ENCODE measurements around the gene SURF6. TPM values are rescaled to one million over a fixed set of nuclear protein-coding genes. Genes with fewer than 3 reads are reported as not detected.

Gene SURF6
- total RNA-seq, 1 experiment from 2014 or later, result 56.3 TPM

DNA sequence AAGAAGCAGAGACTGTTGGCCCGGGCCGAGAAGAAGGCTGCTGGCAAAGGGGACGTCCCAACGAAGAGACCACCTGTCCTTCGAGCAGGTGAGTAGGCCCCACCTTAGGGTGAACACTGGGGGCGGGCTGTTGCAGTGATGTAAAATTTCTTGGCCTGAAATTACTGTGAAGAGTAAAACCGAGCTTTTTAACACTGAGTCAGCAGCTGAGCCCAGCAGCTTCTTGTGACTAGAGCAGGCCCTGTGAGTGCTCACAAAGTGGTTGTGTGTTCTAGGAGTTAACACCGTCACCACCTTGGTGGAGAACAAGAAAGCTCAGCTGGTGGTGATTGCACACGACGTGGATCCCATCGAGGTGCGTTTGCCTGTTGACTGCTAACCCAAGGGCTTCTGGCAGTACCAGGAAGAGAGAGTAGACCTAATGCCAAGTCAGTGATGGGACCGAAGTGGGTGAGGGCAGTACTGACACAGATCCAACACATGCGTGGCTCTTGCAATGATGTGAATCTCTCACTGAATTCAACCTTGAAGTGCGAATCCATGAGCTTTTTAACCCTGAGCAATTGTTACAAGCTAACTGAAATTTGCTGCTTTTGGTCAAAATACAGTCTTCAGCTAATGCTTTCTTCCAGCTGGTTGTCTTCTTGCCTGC, 14.1 kb upstream of the SURF6 start:
- no peaks in the 10 kb centered on the region for H3K27me3 Mint-ChIP-seq (ENCODE audit: low read depth)
- no peak overlapping the region for H3K4ac ChIP-seq (ENCODE audit: low read depth, low read length)
- no peaks in the 10 kb centered on the region for H3K27me3 ChIP-seq (ENCODE audit: insufficient read depth, low read length)
- no peaks in the 10 kb centered on the region for H4K20me1 ChIP-seq (ENCODE audit: control insufficient read depth, insufficient read depth, insufficient read length)
- H2AFZ ChIP-seq (ENCODE audit: low read length), result no peak overlapping the region
- H2BK5ac ChIP-seq (ENCODE audit: insufficient read length, low read length), result no peak overlapping the region
- TF ChIP-seq, protein P1, sequence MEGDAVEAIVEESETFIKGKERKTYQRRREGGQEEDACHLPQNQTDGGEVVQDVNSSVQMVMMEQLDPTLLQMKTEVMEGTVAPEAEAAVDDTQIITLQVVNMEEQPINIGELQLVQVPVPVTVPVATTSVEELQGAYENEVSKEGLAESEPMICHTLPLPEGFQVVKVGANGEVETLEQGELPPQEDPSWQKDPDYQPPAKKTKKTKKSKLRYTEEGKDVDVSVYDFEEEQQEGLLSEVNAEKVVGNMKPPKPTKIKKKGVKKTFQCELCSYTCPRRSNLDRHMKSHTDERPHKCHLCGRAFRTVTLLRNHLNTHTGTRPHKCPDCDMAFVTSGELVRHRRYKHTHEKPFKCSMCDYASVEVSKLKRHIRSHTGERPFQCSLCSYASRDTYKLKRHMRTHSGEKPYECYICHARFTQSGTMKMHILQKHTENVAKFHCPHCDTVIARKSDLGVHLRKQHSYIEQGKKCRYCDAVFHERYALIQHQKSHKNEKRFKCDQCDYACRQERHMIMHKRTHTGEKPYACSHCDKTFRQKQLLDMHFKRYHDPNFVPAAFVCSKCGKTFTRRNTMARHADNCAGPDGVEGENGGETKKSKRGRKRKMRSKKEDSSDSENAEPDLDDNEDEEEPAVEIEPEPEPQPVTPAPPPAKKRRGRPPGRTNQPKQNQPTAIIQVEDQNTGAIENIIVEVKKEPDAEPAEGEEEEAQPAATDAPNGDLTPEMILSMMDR (conservative IDR thresholded peaks at IDR 0.05), result no peak
- no peak for DNase-seq
- H3K18ac ChIP-seq (ENCODE audit: insufficient read length, low read depth, low read length), result no peak overlapping the region
- no peaks in the 10 kb centered on the region for H3K9me3 ChIP-seq (ENCODE audit: control insufficient read depth, low read depth, low read length)
- no peak overlapping the region for H3K27ac ChIP-seq (ENCODE audit: insufficient read length, low read depth, low read length)
- H3K79me1 ChIP-seq (ENCODE audit: insufficient read depth, low read depth, low read length, poor library complexity, severe bottlenecking), result peaks cover 10% of the 10 kb centered on the region
- H2BK12ac ChIP-seq (ENCODE audit: insufficient read length, low read depth, low read length), result no peak overlapping the region
- H3K14ac ChIP-seq (ENCODE audit: insufficient read depth, low read length), result no peak overlapping the region
- H2BK15ac ChIP-seq (ENCODE audit: low read depth, low read length), result no peak overlapping the region
- peaks cover 5% of the 10 kb centered on the region for H3K23me2 ChIP-seq (ENCODE audit: insufficient read length, low read depth, low read length, poor library complexity, severe bottlenecking)
- H3K4me1 Mint-ChIP-seq, result peaks cover 24 to 35% of the 10 kb centered on the region in 2 experiments
- peak overlapping the region; percentile 95 to 99 for H3K4me3 Mint-ChIP-seq
- H3K23ac ChIP-seq (ENCODE audit: insufficient read length, low read depth, low read length), result no peak overlapping the region
- H3K56ac ChIP-seq (ENCODE audit: insufficient read length, low read depth, low read length), result no peak overlapping the region
- H3K79me2 ChIP-seq (ENCODE audit: insufficient read depth, low read length), result peaks cover 13% of the 10 kb centered on the region; the same call in 1 of the 2 replicates
- H2AK5ac ChIP-seq (ENCODE audit: insufficient read length, low read length), result no peak overlapping the region
- WGBS (ENCODE audit: extremely low coverage, insufficient read length, low lambda C conversion rate), result no CpG with 5 or more reads among the region's 15 CpGs
- peak overlapping the region; percentile 98 for H3K4me2 ChIP-seq (ENCODE audit: insufficient read depth, insufficient read length, low read length)
- no peaks in the 10 kb centered on the region; the same call in 1 of the 2 replicates for H3K4me1 ChIP-seq (ENCODE audit: insufficient read depth, low read length)
- H4K5ac ChIP-seq (ENCODE audit: insufficient read length, low read depth, low read length), result no peak overlapping the region
- H2BK120ac ChIP-seq (ENCODE audit: low read depth, low read length, poor library complexity, severe bottlenecking), result no peak overlapping the region
- H2BK20ac ChIP-seq (ENCODE audit: low read depth, low read length, poor library complexity, severe bottlenecking), result no peak overlapping the region
- H3K9me3 Mint-ChIP-seq, result peaks cover 0 to 3% of the 10 kb centered on the region in 2 experiments; a peak in 1 of 5 replicates
- H3K27ac Mint-ChIP-seq, result peak overlapping the region; percentile 77 to 97 (median 86); a peak in 6 of 7 replicates
- peaks cover 50 to 73% (median 66%) of the 10 kb centered on the region in 3 experiments for H3K36me3 Mint-ChIP-seq (ENCODE audit: insufficient read depth in 1 of 3, low read depth in 3 of 3)
- peak overlapping the region; percentile 31 for H3K9ac ChIP-seq (ENCODE audit: extremely low read depth, insufficient read length, low read length)
- no peak overlapping the region for H3T11ph ChIP-seq (ENCODE audit: low read length)
- H4K8ac ChIP-seq (replicated peaks; ENCODE audit: insufficient read length, low read depth, low read length), result no peak overlapping the region
- H4K91ac ChIP-seq (ENCODE audit: insufficient read length, low read depth, low read length), result no peak overlapping the region

All from H9 (cell line).